Erythroblast (primary cell): ENCODE results near the gene FBXO48.

Experiments used
- GATA1 ChIP-seq: IDR thresholded peaks from 2 replicates; pipeline ENCODE4 v1.6.1; 2011; ENCODE audit warnings: low read depth, mild to moderate bottlenecking, control low read depth, low read length, moderate library complexity
- POLR2A ChIP-seq: IDR thresholded peaks from 2 replicates; pipeline ENCODE4 v1.6.1; 2011; ENCODE audit warnings: mild to moderate bottlenecking, low read length

DNA sequence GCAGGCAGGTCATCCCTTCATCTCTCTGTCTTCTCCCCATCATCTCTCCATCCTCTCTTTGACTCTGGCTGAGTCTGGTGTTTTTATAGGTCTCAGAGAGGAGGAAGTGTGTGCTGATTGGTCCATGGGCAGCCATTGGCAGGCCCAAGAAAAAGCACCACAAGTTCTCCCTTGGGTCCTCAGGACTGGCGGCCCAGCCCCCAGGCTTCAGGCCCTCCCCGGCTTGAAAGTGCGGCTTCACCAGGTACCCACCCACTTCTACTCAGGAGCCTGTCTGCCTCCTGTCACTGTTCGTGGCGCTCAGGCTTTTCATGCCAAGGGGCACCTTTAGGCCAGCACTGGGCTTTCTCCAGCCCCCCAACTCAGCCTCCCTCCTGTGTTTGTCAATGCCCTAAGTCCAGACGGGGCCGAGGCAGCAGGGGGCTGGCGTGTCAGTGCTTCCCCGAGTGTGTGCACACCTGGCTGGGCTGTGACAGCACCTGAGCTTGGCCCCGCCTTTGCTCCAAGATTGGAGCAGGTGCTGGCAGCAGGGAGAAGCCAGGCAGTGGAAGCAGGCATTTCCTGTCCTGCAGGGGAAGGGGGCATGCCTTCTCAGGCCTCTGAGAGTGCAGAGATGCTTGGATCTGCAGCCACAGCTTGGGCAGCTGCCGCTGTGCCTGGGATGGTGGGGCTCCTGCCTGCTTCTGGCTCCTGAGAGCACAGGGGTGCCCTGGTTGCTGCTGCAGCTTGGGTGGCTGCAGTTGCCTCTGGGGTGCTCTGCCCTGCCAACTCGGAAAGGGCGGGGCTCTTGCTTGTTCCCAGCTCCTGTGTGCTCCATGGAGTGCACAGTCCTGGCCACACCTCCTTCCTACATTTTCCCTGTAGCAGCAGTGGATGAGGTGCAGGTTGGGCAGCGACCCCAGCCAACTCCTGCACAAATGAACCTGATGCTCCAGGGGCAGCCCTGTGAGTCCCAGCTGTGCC is 34.1 kb downstream of the FBXO48 start:
- TF ChIP-seq POLR2A = no peak
- no peak for TF ChIP-seq GATA1
